WTC11 (cell line): ENCODE measurements around the gene PARVB. TPM values are rescaled to one million over a fixed set of nuclear protein-coding genes. Genes with fewer than 3 reads are reported as not detected.

Experiments
- ATAC-seq: fragments of 200-7000 bp; cut with Tn5 transposase; 2 replicates; pipeline ENCODE4 v1.10.0; 2021; ENCODE audit warnings: mild to moderate bottlenecking, moderate library complexity
- CTCF ChIA-PET: fragments of 300-600 bp; sonication (Branson Sonifier 250); formaldehyde crosslinking; loops from one replicate; lab custom pipeline; 2021; ENCODE audit warnings: antibody characterized with exemption; lab: Charles Lee
- POLR2A ChIA-PET: fragments of 350-600 bp; sonication (Branson Sonifier 250); formaldehyde crosslinking; loops from one replicate; lab custom pipeline; 2021; ENCODE audit warnings: antibody characterized with exemption; lab: Charles Lee
- DNase-seq: peaks from one replicate; pipeline ENCODE4 v3.0.0; 2021; ENCODE audit warnings: low spot score
- H3K27ac Mint-ChIP-seq: 2 replicates; pipeline ENCODE4 v1.8.0; 2021; ENCODE audit warnings: mixed read lengths
- H3K27me3 Mint-ChIP-seq: 2 replicates; pipeline ENCODE4 v1.8.0; 2021; ENCODE audit warnings: low read depth, mild to moderate bottlenecking, moderate library complexity, mixed read lengths
- H3K36me3 Mint-ChIP-seq: 2 replicates; pipeline ENCODE4 v1.8.0; 2021; ENCODE audit warnings: mixed read lengths
- H3K4me1 Mint-ChIP-seq: 2 replicates; pipeline ENCODE4 v1.8.0; 2022; ENCODE audit warnings: mixed read lengths
- H3K4me3 Mint-ChIP-seq: 2 replicates; pipeline ENCODE4 v1.8.0; 2021; ENCODE audit warnings: mild to moderate bottlenecking, moderate library complexity, mixed read lengths
- H3K9me3 Mint-ChIP-seq: 2 replicates; pipeline ENCODE4 v1.8.0; 2021; ENCODE audit warnings: mixed read lengths
- CREM ChIP-seq: sonication (generic); formaldehyde crosslinking; IDR thresholded peaks from 2 replicates; pipeline ENCODE4 v1.8.1; 2022; ENCODE audit warnings: mild to moderate bottlenecking, missing genetic modification reagents, moderate library complexity
- JAZF1 ChIP-seq: fragments of 250-450 bp; sonication (Bioruptor Pico); IDR thresholded peaks from 2 replicates; pipeline ENCODE4 v1.9.0; 2021; ENCODE audit warnings: moderate library complexity, mild to moderate bottlenecking, inconsistent platforms
- SMAD3 ChIP-seq: sonication (generic); formaldehyde crosslinking; IDR thresholded peaks from 2 replicates; pipeline ENCODE4 v1.8.0; 2022; ENCODE audit warnings: missing genetic modification reagents, mild to moderate bottlenecking, borderline replicate concordance
- SMAD4 ChIP-seq: sonication (generic); formaldehyde crosslinking; IDR thresholded peaks from 2 replicates; pipeline ENCODE4 v1.8.0; 2022; ENCODE audit warnings: mild to moderate bottlenecking, missing genetic modification reagents
- TEAD4 ChIP-seq: sonication (generic); formaldehyde crosslinking; IDR thresholded peaks from 2 replicates; pipeline ENCODE4 v1.8.0; 2022; ENCODE audit warnings: mild to moderate bottlenecking, missing genetic modification reagents
- ZNF263 ChIP-seq: sonication (generic); formaldehyde crosslinking; IDR thresholded peaks from 2 replicates; pipeline ENCODE4 v1.8.1; 2022; ENCODE audit warnings: low read depth, mild to moderate bottlenecking, moderate library complexity, missing genetic modification reagents
- total RNA-seq: library from RNA; stranded (reverse); gene quantifications from 3 replicates; pipeline ENCODE4 v1.2.3, GENCODE V29; 2021
- TF ChIP-seq, protein P1 (sequence below): fragments of 250-450 bp; sonication (Bioruptor Pico); IDR thresholded peaks from 2 replicates; pipeline ENCODE4 v1.9.0; 2021; ENCODE audit warnings: mild to moderate bottlenecking
- TF ChIP-seq, protein P2 (sequence below): sonication (generic); formaldehyde crosslinking; IDR thresholded peaks from 2 replicates; pipeline ENCODE4 v1.8.1; 2022; ENCODE audit warnings: low read depth, missing genetic modification reagents, borderline replicate concordance
- TF ChIP-seq, protein P3 (sequence below): sonication (generic); formaldehyde crosslinking; IDR thresholded peaks from 2 replicates; pipeline ENCODE4 v1.8.1; 2022; ENCODE audit warnings: mild to moderate bottlenecking, missing genetic modification reagents, moderate library complexity, borderline replicate concordance
- TF ChIP-seq, protein P4 (sequence below): sonication (generic); formaldehyde crosslinking; IDR thresholded peaks from 2 replicates; pipeline ENCODE4 v1.8.1; 2023; ENCODE audit warnings: mild to moderate bottlenecking, missing genetic modification reagents, moderate library complexity
- TF ChIP-seq, protein P5 (sequence below): sonication (generic); formaldehyde crosslinking; IDR thresholded peaks from 2 replicates; pipeline ENCODE4 v1.8.0; 2023; ENCODE audit warnings: missing genetic modification reagents
- TF ChIP-seq, protein P6 (sequence below): sonication (generic); formaldehyde crosslinking; IDR thresholded peaks from 2 replicates; pipeline ENCODE4 v1.8.1; 2023; ENCODE audit warnings: mild to moderate bottlenecking, missing genetic modification reagents, borderline replicate concordance
- TF ChIP-seq, protein P7 (sequence below): fragments of 250-450 bp; sonication (Bioruptor Pico); IDR thresholded peaks from 2 replicates; pipeline ENCODE4 v1.9.0; 2021; ENCODE audit warnings: moderate library complexity, mild to moderate bottlenecking, inconsistent platforms, borderline replicate concordance

PARVB gene
- total RNA-seq, 1 experiment from 2014 or later: 3.3 TPM

DNA sequence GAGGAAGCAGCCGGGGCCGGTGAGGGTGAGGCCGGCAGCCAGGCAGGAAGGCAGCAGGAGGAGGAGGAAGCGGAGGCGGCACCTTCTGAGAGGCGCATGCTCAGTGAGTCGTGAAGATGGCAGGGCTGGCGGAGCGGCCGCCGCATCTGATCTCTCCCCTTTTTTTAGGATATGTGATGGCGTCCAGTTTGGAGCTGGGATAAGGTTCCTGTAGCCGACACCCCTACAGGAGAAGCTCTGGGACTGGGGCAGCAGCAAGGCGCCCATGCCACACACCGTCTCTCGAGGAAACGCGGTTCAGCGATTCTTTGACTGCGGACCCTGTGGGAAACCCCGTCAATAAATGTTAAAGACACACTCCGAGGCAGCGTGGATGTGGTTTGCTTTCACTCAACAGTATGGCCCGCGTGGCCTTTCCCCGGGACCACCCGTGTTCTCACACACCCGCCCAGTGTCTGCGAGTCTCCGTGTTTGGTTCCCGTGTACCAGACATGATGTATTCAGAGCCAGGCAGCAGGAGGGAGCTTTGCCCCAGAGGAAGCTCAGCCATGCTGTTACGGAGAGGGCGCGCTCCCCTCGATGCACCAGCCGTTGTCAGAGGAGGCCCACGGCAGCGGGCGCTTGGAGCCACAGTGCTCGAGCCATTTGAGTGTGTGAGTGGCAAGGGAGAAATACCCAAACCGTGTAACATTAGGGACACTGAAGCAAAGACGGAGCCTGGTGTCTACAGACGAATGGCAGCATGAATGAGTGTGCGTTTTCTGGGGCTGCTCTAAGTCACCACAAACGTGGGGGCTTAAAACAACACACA, 27.7 kb upstream of the PARVB start:
- ATAC-seq (no peak), DNase-seq (no peak)
- ChIA-PET CTCF (no interaction called here), POLR2A (no interaction called here)
- H3K4me1 Mint-ChIP-seq: 0 out of 2 replicates have a peak, but pooled peaks cover 2% of the 10 kb centered on the region
- H3K36me3 Mint-ChIP-seq: peaks cover 57% of the 10 kb centered on the region
- no peaks in the 10 kb centered on the region for H3K27me3 Mint-ChIP-seq
- no peak overlapping the region for H3K4me3 Mint-ChIP-seq
- TF ChIP-seq, protein P1, sequence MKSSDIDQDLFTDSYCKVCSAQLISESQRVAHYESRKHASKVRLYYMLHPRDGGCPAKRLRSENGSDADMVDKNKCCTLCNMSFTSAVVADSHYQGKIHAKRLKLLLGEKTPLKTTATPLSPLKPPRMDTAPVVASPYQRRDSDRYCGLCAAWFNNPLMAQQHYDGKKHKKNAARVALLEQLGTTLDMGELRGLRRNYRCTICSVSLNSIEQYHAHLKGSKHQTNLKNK (CRISPR knock-in tag): no peak
- TF ChIP-seq CREM: no peak
- TF ChIP-seq SMAD4 (CRISPR knock-in tag): no peak
- TF ChIP-seq, protein P2, sequence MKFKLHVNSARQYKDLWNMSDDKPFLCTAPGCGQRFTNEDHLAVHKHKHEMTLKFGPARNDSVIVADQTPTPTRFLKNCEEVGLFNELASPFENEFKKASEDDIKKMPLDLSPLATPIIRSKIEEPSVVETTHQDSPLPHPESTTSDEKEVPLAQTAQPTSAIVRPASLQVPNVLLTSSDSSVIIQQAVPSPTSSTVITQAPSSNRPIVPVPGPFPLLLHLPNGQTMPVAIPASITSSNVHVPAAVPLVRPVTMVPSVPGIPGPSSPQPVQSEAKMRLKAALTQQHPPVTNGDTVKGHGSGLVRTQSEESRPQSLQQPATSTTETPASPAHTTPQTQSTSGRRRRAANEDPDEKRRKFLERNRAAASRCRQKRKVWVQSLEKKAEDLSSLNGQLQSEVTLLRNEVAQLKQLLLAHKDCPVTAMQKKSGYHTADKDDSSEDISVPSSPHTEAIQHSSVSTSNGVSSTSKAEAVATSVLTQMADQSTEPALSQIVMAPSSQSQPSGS (CRISPR knock-in tag): no peak
- TF ChIP-seq ZNF263 (CRISPR knock-in tag): no peak
- no peak for TF ChIP-seq TEAD4
- TF ChIP-seq, protein P3, sequence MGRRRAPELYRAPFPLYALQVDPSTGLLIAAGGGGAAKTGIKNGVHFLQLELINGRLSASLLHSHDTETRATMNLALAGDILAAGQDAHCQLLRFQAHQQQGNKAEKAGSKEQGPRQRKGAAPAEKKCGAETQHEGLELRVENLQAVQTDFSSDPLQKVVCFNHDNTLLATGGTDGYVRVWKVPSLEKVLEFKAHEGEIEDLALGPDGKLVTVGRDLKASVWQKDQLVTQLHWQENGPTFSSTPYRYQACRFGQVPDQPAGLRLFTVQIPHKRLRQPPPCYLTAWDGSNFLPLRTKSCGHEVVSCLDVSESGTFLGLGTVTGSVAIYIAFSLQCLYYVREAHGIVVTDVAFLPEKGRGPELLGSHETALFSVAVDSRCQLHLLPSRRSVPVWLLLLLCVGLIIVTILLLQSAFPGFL (CRISPR knock-in tag): no peak
- TF ChIP-seq, protein P4, sequence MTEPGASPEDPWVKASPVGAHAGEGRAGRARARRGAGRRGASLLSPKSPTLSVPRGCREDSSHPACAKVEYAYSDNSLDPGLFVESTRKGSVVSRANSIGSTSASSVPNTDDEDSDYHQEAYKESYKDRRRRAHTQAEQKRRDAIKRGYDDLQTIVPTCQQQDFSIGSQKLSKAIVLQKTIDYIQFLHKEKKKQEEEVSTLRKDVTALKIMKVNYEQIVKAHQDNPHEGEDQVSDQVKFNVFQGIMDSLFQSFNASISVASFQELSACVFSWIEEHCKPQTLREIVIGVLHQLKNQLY (CRISPR knock-in tag): no peak
- TF ChIP-seq JAZF1 (CRISPR knock-in tag): no peak
- TF ChIP-seq, protein P5, sequence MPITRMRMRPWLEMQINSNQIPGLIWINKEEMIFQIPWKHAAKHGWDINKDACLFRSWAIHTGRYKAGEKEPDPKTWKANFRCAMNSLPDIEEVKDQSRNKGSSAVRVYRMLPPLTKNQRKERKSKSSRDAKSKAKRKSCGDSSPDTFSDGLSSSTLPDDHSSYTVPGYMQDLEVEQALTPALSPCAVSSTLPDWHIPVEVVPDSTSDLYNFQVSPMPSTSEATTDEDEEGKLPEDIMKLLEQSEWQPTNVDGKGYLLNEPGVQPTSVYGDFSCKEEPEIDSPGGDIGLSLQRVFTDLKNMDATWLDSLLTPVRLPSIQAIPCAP (CRISPR knock-in tag): no peak
- no peak for TF ChIP-seq SMAD3
- TF ChIP-seq, protein P6, sequence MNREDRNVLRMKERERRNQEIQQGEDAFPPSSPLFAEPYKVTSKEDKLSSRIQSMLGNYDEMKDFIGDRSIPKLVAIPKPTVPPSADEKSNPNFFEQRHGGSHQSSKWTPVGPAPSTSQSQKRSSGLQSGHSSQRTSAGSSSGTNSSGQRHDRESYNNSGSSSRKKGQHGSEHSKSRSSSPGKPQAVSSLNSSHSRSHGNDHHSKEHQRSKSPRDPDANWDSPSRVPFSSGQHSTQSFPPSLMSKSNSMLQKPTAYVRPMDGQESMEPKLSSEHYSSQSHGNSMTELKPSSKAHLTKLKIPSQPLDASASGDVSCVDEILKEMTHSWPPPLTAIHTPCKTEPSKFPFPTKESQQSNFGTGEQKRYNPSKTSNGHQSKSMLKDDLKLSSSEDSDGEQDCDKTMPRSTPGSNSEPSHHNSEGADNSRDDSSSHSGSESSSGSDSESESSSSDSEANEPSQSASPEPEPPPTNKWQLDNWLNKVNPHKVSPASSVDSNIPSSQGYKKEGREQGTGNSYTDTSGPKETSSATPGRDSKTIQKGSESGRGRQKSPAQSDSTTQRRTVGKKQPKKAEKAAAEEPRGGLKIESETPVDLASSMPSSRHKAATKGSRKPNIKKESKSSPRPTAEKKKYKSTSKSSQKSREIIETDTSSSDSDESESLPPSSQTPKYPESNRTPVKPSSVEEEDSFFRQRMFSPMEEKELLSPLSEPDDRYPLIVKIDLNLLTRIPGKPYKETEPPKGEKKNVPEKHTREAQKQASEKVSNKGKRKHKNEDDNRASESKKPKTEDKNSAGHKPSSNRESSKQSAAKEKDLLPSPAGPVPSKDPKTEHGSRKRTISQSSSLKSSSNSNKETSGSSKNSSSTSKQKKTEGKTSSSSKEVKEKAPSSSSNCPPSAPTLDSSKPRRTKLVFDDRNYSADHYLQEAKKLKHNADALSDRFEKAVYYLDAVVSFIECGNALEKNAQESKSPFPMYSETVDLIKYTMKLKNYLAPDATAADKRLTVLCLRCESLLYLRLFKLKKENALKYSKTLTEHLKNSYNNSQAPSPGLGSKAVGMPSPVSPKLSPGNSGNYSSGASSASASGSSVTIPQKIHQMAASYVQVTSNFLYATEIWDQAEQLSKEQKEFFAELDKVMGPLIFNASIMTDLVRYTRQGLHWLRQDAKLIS (CRISPR knock-in tag): no peak
- H3K9me3 Mint-ChIP-seq: no peaks in the 10 kb centered on the region
- no peak overlapping the region for H3K27ac Mint-ChIP-seq

DNA sequence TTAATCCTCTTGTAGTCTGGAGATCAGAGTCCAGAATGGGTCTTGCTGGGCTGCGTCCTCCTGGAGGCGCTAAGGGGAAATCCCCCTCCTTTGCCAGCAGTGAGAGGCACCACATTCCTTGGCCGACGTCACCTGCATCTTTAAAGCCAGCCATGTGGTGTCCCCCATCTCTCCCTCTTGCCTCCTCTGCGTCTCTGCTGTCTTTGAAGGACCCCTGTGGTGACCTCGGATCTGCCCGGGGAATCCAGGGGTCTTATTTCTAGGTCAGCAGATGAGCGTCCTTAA, 27.2 kb upstream of the PARVB start:
- peak; percentile 35 for DNase-seq
- peak; percentile 52 for ATAC-seq
- H3K4me3 Mint-ChIP-seq: no peak overlapping the region
- H3K27me3 Mint-ChIP-seq: no peaks in the 10 kb centered on the region
- no peak overlapping the region for H3K27ac Mint-ChIP-seq
- ChIA-PET CTCF (no interaction called here), POLR2A (no interaction called here)
- TF ChIP-seq, protein P7, sequence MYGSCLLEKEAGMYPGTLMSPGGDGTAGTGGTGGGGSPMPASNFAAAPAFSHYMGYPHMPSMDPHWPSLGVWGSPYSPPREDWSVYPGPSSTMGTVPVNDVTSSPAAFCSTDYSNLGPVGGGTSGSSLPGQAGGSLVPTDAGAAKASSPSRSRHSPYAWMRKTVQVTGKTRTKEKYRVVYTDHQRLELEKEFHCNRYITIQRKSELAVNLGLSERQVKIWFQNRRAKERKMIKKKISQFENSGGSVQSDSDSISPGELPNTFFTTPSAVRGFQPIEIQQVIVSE (CRISPR knock-in tag): no peak
- H3K9me3 Mint-ChIP-seq: no peaks in the 10 kb centered on the region
- H3K4me1 Mint-ChIP-seq: 0 out of 2 replicates have a peak, but pooled peaks cover 2% of the 10 kb centered on the region
- H3K36me3 Mint-ChIP-seq: peaks cover 52% of the 10 kb centered on the region
